Measurements from ENCODE around the gene CYFIP1. TPM values are rescaled to one million over a fixed set of nuclear protein-coding genes. Genes with fewer than 3 reads are reported as not detected.

Gene CYFIP1
- total and polyA plus RNA-seq, 2 of the 8 experiments (the other 6 are each of a cell fraction or from before 2014, with no cell fraction given): 38.6 to 81.7 TPM

DNA sequence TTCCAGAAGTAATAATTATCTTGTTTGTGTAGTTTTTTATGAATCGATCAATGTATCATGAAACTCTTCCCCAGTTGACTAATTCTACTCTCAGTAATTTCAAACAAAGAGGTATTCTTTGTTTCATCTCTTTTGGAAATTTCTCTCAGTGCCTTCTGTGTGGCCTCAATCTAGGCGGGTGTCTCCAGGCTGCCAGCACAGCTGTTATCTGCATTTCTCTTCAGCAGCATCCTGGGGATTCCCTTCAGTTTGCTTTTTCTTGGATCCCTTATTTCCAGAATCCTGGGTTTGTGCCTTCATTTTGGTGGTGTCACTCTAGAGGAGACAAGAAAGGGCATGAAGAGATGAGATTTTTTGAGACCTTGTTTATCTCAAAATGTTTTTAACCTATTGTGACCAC lies 119.0 kb downstream of the CYFIP1 start:
- H3K56ac ChIP-seq (replicated peaks; ENCODE audit: insufficient read length, low read depth, low read length): no peak overlapping the region
- TF ChIP-seq GABPA (IDR thresholded peaks at IDR 0.05; ENCODE audit: borderline replicate concordance, insufficient read depth, low read length) (no peak), SAP30 (IDR thresholded peaks at IDR 0.05; ENCODE audit: insufficient read depth, insufficient replicate concordance, low read length) (no peak), SRF (IDR thresholded peaks at IDR 0.05; ENCODE audit: low read depth, low read length) (no peak), HDAC2 (IDR thresholded peaks at IDR 0.05; ENCODE audit: borderline replicate concordance in 1 of 2, low read depth in 2 of 2, low read length in 2 of 2) (no peak), TAF7 (optimal IDR thresholded peaks at IDR 0.05; ENCODE audit: borderline replicate concordance, low read depth, low read length) (no peak), TEAD4 (IDR thresholded peaks at IDR 0.05; ENCODE audit: low read depth, low read length) (no peak)
- TF ChIP-seq, protein P1, sequence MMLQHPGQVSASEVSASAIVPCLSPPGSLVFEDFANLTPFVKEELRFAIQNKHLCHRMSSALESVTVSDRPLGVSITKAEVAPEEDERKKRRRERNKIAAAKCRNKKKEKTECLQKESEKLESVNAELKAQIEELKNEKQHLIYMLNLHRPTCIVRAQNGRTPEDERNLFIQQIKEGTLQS (IDR thresholded peaks at IDR 0.05; ENCODE audit: insufficient read depth, low read depth, low read length): no peak
- TF ChIP-seq, protein P2, sequence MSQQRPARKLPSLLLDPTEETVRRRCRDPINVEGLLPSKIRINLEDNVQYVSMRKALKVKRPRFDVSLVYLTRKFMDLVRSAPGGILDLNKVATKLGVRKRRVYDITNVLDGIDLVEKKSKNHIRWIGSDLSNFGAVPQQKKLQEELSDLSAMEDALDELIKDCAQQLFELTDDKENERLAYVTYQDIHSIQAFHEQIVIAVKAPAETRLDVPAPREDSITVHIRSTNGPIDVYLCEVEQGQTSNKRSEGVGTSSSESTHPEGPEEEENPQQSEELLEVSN (IDR thresholded peaks at IDR 0.05): no peak
- ChIA-PET CTCF (ENCODE audit: partially characterized antibody) (interaction anchor here (0.8 kb wide), 1 partner anchor 12 kb away, joined by 3 read pairs; no protein-coding TSS in a partner anchor), POLR2A (ENCODE audit: partially characterized antibody) (no interaction called here)
- H3K18ac ChIP-seq (ENCODE audit: extremely low read depth, low read length): no peak overlapping the region
- H3K4ac ChIP-seq (replicated peaks; ENCODE audit: insufficient read length, low read depth, low read length): no peak overlapping the region
- no peaks in the 10 kb centered on the region for H3K27me3 ChIP-seq (replicated peaks in 1 of 4; ENCODE audit: control insufficient read depth in 3 of 4, extremely low read depth in 1 of 4, insufficient read depth in 3 of 4, low read length in 3 of 4)
- no peak overlapping the region for H2BK15ac ChIP-seq (ENCODE audit: low read length)
- no peak overlapping the region for H3K27ac ChIP-seq (ENCODE audit: low read depth, low read length)
- no peak overlapping the region for H2AFZ ChIP-seq (ENCODE audit: low read length)
- H4K91ac ChIP-seq (replicated peaks; ENCODE audit: insufficient read length, low read length): no peak overlapping the region
- no peak overlapping the region for H2BK12ac ChIP-seq (ENCODE audit: low read depth, low read length)
- no peak overlapping the region for H2AK5ac ChIP-seq (ENCODE audit: low read depth, low read length)
- no peak for FAIRE-seq
- no peak overlapping the region for H2BK20ac ChIP-seq (ENCODE audit: low read length)
- H3K23ac ChIP-seq (ENCODE audit: insufficient read length): no peak overlapping the region
- H3K79me2 ChIP-seq (ENCODE audit: control insufficient read depth in 1 of 2, insufficient read depth in 2 of 2, low read length in 2 of 2): peaks cover 0 to 3% of the 10 kb centered on the region in 2 experiments; a peak in 1 of 4 replicates
- H3K9me3 ChIP-seq (ENCODE audit: insufficient read depth in 2 of 2, low read depth in 1 of 2, low read length in 1 of 2): no peaks in the 10 kb centered on the region
- H4K5ac ChIP-seq (ENCODE audit: insufficient read length, low read depth, low read length): no peak overlapping the region
- H3K4me1 ChIP-seq (replicated peaks in 1 of 4; ENCODE audit: control insufficient read depth in 3 of 4, insufficient read depth in 4 of 4, low read length in 3 of 4): no peaks in the 10 kb centered on the region
- H3K23me2 ChIP-seq (ENCODE audit: low read depth, low read length): no peaks in the 10 kb centered on the region
- H2BK120ac ChIP-seq (replicated peaks; ENCODE audit: low read depth, low read length): no peak overlapping the region
- no peak overlapping the region for H3K14ac ChIP-seq (ENCODE audit: insufficient read length)
- DNase-seq (ENCODE audit: low read depth in 1 of 2, low spot score in 2 of 2): no peak
- H3K4me2 ChIP-seq (ENCODE audit: insufficient read depth in 1 of 2, low read depth in 2 of 2, low read length in 2 of 2): no peak overlapping the region
- WGBS, 2 experiments (ENCODE audit: extremely low coverage in 1 of 2, insufficient coverage in 1 of 2, insufficient read length in 1 of 2, insufficient replicate concordance in 2 of 2, low coverage in 1 of 2, low lambda C conversion rate in 2 of 2, missing lambda C conversion rate in 1 of 2): 94% methylated on average over 2 of the region's 2 CpGs; no CpG with 5 or more reads in 1 of the 2 experiments
- peaks cover 3 to 38% (median 21%) of the 10 kb centered on the region in 4 experiments for H3K36me3 ChIP-seq (ENCODE audit: control insufficient read depth in 2 of 4, insufficient read depth in 4 of 4, low read length in 3 of 4)
- no peak overlapping the region for H2BK5ac ChIP-seq (ENCODE audit: low read depth, low read length)
- H4K8ac ChIP-seq (ENCODE audit: extremely low read depth, insufficient read depth, low read length): no peak overlapping the region
- H3K4me3 ChIP-seq (ENCODE audit: extremely low read depth in 1 of 4, insufficient read depth in 2 of 4, low read depth in 3 of 4, low read length in 4 of 4): no peak overlapping the region
- no peak overlapping the region for H3K9ac ChIP-seq (replicated peaks in 1 of 4; ENCODE audit: extremely low read depth in 1 of 4, low read depth in 3 of 4, low read length in 3 of 4)
- no peaks in the 10 kb centered on the region for H3K79me1 ChIP-seq (ENCODE audit: low read depth, low read length)
- peaks cover 0 to 3% of the 10 kb centered on the region in 2 experiments for H4K20me1 ChIP-seq (replicated peaks in 1 of 2; ENCODE audit: control insufficient read depth in 1 of 2, insufficient read depth in 2 of 2, low read length in 2 of 2)

Measured in H1 (cell line).